Left lobe of liver (tissue), 2 donors: ENCODE results near the gene MAGEF1. TPM values are rescaled to one million over a fixed set of nuclear protein-coding genes. Genes with fewer than 3 reads are reported as not detected.

Experiments
- ATAC-seq: fragments of 200-7000 bp; cut with Tn5 transposase; one replicate; pipeline ENCODE4 v1.9.1; 2020; ENCODE audit warnings: mild to moderate bottlenecking, moderate library complexity
- DNase-seq: peaks from one replicate; pipeline ENCODE4 v3.0.0-alpha.2; 2020; ENCODE audit warnings: low spot score
- total RNA-seq: library from RNA; stranded (reverse); gene quantifications from one replicate; pipeline ENCODE4 v1.2.1, GENCODE V29; 2021
- donor health status: DM: no; HTN: no; CAD: no; lungs with moderate emphysema.
- donor health status: DM: no; HTN: yes; CAD: no.

Gene MAGEF1
- total RNA-seq, 1 donor from 2014 or later = 12.0 TPM

DNA sequence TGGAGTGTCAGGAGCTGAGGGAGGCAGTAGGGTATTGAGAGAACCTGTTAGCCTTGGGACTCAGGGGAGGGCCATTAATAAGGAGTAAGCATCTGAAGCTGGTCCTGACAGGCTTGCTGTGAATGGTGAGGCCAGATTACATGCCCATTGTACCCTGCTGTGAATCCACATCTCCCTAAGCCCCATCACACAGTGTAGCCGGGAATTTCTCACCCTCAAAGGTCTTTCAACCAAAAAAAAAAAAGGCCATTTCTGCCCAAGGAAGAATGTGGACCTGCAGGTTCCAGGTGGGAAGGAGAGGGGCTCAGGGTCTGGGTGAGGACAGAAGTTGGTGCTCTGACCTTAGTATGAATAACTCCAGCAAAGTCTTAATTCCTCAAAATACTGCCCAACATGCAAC is 37.2 kb downstream of the MAGEF1 start:
- no peak for DNase-seq

DNA sequence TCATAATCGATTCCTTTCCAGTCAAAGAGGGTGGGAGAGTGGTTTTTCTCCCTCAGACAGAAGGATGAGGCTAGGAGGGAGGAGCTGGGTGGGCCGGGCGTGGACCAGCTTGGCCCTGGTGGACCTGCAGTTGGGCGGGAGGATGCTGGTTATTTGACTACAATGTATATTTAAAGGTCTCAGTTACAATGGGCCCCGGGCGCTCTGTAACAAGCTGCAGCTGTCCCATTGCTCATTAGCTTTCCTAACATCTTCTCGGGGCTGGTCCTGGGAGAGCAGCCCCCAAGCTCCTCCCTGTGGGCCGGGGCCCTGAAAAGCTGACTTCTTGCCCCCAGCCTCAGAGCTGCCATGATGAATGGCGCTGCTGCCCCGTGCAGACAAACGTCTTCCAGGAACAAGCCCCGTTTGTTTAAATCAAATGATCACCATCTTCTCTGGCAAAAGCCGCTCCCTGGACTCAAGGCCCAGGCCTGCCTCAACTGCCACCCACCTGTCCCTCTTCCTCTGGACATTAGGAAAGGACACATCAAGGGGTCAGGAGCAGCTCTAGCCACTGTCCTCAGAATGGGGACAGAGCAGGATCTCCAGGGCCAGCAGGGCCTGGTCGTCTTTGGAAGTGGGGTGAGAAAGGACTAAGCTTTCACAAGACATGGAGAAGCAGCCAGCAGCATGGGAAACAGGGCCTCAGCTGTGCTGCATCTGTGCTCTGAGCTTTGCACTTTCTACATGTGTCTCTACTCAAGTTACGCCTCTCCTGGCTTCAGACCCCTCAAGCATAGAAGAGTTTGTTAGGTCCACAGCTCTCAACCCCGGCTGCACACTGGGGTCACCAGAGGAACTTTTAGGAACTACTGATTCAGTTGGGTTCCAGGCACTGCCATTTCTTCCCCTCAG is 38.6 kb downstream of the MAGEF1 start:
- DNase-seq (no peak), ATAC-seq (no peak)

More for the DNA sequence above, 37.2 kb downstream of the MAGEF1 start:
- no peak for ATAC-seq

DNA sequence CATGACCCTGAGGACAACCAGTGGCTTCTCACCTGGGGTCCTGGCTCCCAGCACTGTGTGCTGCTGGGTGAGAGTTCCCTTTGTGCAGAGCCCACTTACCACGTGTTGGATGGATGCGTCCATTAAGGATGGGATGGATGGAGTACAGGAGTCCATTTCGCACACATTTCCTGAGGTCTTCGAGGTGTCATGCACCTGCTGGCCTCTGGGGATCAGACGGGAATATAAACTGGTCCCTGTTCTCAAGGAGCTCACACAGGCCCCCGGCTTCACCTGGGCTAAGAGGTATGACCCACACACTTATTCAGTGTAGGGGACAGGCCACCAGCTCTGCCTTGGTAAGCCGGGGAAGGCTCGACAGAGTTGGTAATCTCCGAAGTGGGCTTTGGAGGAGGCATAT is 39.5 kb downstream of the MAGEF1 start:
- DNase-seq (no peak), ATAC-seq (no peak)

DNA sequence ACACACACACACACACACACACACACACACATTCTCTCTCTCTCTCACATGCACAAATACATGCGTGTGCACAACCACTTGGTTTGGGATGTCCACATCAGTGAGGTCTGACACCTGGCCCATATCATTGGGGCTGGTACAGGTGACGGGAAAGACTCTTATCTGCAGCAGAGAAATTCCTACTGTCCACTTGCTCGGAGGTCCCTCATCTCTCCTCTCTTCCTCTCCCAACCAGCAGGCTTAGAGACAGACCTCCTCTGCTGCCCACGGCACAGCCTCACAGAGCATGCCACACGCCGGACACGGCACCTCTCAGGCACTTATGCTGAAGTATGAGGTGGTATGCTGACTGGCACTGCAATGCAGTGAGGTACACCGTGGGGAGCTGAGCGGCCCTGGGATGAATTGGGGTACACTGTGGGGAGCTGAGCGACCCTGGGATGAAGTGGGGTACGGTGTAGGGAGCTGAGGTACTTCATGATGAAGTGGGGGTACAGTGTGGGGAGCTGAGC is 41.7 kb downstream of the MAGEF1 start:
- no peak for DNase-seq
- ATAC-seq = no peak

DNA sequence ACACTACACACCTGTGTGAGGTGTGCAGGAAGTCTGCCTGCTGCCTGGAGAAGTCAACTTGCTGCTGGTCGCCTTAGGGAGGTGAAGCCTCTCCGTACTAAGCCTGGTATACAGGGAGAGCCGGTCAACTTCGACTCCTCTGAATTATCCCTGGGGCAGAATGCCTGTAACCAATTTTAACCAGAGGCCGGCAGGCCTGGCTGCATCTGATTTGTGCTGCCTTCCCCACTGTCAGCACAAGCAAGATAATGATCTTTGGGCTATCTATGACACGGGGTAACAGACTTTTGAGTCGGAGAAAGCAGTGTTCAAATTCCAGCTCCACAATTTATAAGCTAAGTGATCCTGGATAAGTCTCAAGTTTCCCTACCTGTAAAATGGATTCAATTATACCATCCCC is 42.3 kb downstream of the MAGEF1 start:
- DNase-seq (no peak), ATAC-seq (no peak)

DNA sequence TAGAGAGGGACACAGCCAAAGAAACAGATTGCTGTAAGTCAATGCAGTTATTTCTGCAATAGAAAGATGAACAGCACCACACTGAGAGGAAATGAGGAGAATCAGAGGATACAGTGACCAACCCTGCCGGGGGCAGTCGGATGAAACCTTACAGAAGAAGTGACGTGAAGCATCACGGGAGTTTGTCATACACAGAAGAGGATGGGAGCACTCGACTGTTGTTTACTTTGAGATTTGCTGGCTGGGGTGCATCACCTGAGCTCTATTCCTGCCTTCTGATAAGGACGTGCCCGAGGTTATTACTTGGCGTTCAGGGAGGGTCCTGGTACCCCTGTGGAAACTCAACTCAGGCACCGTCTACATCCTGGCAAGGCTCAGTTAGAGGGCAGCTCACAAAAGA is 45.4 kb downstream of the MAGEF1 start:
- no peak for DNase-seq

DNA sequence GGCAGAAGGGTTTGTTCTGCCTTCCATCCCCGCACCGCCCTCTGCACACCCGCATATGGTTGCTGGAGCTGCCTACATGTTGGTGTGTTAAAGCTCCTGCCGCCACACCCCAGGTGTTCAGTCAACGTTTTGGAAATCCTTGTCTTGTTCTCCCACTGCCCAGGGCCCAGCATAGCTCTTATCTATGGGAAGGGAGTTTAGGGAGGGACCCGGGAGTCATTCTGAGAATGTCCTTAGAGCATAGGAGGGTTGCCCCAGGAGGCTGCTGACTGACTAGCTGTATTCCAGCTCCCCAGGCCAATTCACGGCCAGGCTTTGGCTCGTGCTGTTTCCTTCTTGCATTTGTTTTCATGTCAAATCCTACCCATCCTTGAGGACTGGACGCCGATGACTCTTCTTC is 46.8 kb downstream of the MAGEF1 start:
- DNase-seq = no peak
- no peak for ATAC-seq

More for the DNA sequence above, 45.4 kb downstream of the MAGEF1 start:
- no peak for ATAC-seq

DNA sequence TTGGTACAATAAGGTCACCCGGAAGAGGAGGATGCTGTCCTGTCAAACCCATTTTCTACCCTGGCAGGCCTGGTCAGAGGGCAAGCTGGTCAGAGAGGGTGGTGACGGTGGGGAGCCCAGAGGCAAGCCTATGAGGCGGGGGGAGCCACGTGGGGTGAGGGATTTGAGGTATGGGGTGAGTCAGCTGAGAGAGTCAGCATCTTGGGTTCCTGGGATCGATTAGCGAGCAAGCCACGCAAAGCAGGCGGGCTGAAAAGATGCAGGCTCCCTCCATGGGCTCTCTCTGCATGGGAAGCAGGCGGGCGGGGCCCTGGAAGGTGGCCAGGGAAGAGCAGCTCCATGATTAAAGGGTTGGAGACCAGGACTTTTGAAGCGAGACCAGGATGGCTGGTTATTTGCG is 48.1 kb downstream of the MAGEF1 start:
- no peak for DNase-seq

DNA sequence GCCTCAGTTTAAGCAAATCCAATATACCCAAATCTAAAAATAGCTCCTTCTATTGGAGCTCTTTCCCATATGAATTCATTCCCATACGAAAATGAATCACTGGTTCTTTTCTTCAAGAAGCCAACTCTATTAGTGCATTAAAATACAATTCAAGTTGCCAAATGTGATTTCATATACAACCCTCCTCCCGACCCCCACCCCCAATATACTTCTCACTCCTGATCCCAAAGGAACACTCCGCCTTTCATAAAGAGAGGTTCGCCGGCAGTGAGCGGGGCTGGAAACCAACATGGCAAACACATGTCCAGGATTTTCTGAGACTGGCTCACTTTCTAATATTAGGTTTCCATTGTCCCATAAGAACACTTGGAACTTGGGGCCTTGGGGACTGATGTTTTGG is 48.5 kb downstream of the MAGEF1 start:
- no peak for DNase-seq
- no peak for ATAC-seq

More for the DNA sequence above, 48.1 kb downstream of the MAGEF1 start:
- ATAC-seq = no peak

DNA sequence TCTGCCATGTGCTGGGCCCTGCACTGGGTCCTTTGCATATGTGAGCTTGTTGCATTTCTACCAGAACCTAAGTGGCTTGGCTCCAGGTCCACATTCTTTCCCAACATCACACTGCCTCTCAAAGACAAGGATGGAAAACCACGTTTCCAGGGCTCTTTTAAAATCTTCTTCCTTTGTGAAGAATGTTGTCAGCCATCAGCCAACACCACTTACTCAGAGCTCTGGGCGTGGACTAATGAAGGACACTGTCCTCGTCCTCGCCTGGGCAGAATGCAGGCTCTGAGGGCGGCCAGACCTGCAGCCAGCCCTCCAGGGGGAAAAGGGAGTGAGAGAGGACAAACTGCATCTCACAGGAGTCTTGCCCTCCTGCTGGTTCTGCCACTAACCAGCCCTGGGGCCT is 49.7 kb downstream of the MAGEF1 start:
- ATAC-seq (no peak), DNase-seq (no peak)

DNA sequence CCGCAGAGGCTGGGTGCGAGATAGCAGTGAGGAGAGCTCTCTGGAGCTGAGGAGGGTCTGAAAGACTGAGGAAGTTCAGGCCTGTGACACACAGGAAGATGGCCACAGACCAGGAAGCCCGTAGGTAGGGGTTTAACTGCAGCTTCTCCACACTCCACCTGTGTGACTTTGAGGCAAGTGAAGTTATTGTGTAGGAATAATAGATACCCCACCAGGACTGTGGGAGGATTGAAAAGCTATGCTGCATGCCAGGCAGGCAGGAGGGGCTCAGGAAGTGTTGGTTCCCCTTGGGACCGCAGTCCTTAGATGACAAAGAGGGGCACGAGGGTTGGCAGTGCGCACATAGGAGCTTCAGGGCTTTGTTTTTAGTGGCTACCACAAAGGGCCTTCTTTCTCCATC is 50.9 kb downstream of the MAGEF1 start:
- no peak for ATAC-seq

More for the DNA sequence above, 50.9 kb downstream of the MAGEF1 start:
- DNase-seq = no peak

Other genes with a start within 250 kb of the MAGEF1 start
- 0.65 TPM for gene EPHB3, start 150.3 kb downstream of the MAGEF1 start, total RNA-seq
- 16.4 TPM for gene VPS8, start 100.1 kb upstream of the MAGEF1 start, total RNA-seq